MM.1S (cell line): ENCODE results near the gene SOAT1.

ENCODE experiments used
- DNase-seq: peaks from one replicate; pipeline ENCODE4 v3.0.0-alpha.2; 2015
- H2AFZ ChIP-seq: fragments of 300-600 bp; sonication (generic); 2 replicates; pipeline ENCODE4 v1.6.0; 2016; ENCODE audit warnings: antibody characterized with exemption, low read length
- H3F3A ChIP-seq: fragments of 300-600 bp; sonication (generic); 2 replicates; pipeline ENCODE4 v1.6.1; 2016; ENCODE audit warnings: mild to moderate bottlenecking, antibody characterized with exemption, low read length, moderate library complexity, mixed read lengths; ENCODE audit not compliant: insufficient read depth
- H3K27ac ChIP-seq: fragments of 300-600 bp; sonication (generic); 2 replicates; pipeline ENCODE4 v1.5.1; 2016; ENCODE audit warnings: mild to moderate bottlenecking, low read length
- H3K27me3 ChIP-seq: fragments of 300-600 bp; sonication (generic); replicated peaks from 2 replicates; pipeline ENCODE4 v1.6.0; 2016; ENCODE audit warnings: low read length; ENCODE audit not compliant: insufficient read depth
- H3K36me3 ChIP-seq: fragments of 300-600 bp; sonication (generic); replicated peaks from 2 replicates; pipeline ENCODE4 v1.6.1; 2016; ENCODE audit warnings: mild to moderate bottlenecking, low read length, mixed read lengths; ENCODE audit not compliant: insufficient read depth
- H3K4me1 ChIP-seq: fragments of 300-600 bp; sonication (generic); 2 replicates; pipeline ENCODE4 v1.6.1; 2016; ENCODE audit warnings: low read length, mixed read lengths
- H3K4me2 ChIP-seq: fragments of 300-600 bp; sonication (generic); 2 replicates; pipeline ENCODE4 v1.6.0; 2016; ENCODE audit warnings: low read depth, low read length
- H3K4me3 ChIP-seq: fragments of 300-600 bp; sonication (generic); 2 replicates; pipeline ENCODE4 v1.5.1; 2016; ENCODE audit warnings: low read length, mixed read lengths
- H3K79me2 ChIP-seq: fragments of 300-600 bp; sonication (generic); 2 replicates; pipeline ENCODE4 v1.6.1; 2016; ENCODE audit warnings: mixed run types, low read length, mixed read lengths
- H3K9ac ChIP-seq: fragments of 300-600 bp; sonication (generic); 2 replicates; pipeline ENCODE4 v1.6.1; 2016; ENCODE audit warnings: low read length, mixed read lengths
- H3K9me2 ChIP-seq: fragments of 300-600 bp; sonication (generic); replicated peaks from 2 replicates; pipeline ENCODE4 v1.6.1; 2016; ENCODE audit warnings: mild to moderate bottlenecking, low read length, mixed read lengths; ENCODE audit not compliant: insufficient read depth
- H3K9me3 ChIP-seq: fragments of 300-600 bp; sonication (generic); replicated peaks from 2 replicates; pipeline ENCODE4 v1.6.1; 2016; ENCODE audit warnings: mild to moderate bottlenecking, low read length, mixed read lengths; ENCODE audit not compliant: insufficient read depth
- H4K20me1 ChIP-seq: fragments of 300-600 bp; sonication (generic); 2 replicates; pipeline ENCODE4 v1.6.1; 2016; ENCODE audit warnings: mild to moderate bottlenecking, low read length, moderate library complexity, mixed read lengths; ENCODE audit not compliant: insufficient read depth
- EZH2 ChIP-seq: fragments of 300-600 bp; sonication (generic); optimal IDR thresholded peaks from 2 replicates; pipeline ENCODE3; 2017; ENCODE audit warnings: low read depth, mild to moderate bottlenecking, antibody characterized with exemption, low read length, mixed read lengths
- EZH2phosphoT487 ChIP-seq: fragments of 300-600 bp; sonication (generic); IDR thresholded peaks from 2 replicates; pipeline ENCODE4 v1.6.1; 2018; ENCODE audit warnings: antibody characterized with exemption, low read length
- TF ChIP-seq, protein P1 (sequence below): fragments of 300-600 bp; sonication (generic); IDR thresholded peaks from 2 replicates; pipeline ENCODE4 v1.5.1; 2016; ENCODE audit warnings: antibody characterized with exemption, low read length, mixed read lengths

SOAT1 gene

DNA sequence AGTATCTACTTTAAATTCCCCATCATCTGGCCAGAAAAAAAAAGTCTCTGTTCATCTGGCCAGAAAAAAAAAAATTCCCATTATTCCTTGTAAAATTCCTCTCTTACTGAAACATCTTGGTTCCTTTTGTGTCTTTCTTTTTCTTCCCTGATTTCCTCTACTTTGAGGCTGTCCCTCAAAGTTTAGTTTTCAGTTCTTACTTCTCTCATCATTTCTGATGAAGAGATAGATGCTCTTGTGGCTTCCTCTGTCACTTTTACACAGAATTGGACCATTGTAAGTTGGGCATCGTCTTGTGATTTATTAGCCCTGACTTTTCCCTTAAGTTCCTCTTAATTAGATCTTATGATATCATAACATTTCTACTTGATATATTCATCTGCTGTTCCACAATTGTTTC is 6.5 kb downstream of the SOAT1 start:
- Histone ChIP-seq H3K27me3 (no peaks in the 10 kb centered on the region), H4K20me1 (no peaks in the 10 kb centered on the region), H3K4me2 (no peak overlapping the region), H3K9me2 (no peaks in the 10 kb centered on the region), H3K4me1 (peaks cover 4% of the 10 kb centered on the region), H3K4me3 (no peak overlapping the region), H3K36me3 (no peaks in the 10 kb centered on the region), H3K79me2 (peaks cover 61% of the 10 kb centered on the region), H3K27ac (no peak overlapping the region), H2AFZ (no peak overlapping the region), H3K9ac (no peak overlapping the region), H3K9me3 (no peaks in the 10 kb centered on the region), H3F3A (no peaks in the 10 kb centered on the region)
- no peak for DNase-seq
- TF ChIP-seq, protein P1, sequence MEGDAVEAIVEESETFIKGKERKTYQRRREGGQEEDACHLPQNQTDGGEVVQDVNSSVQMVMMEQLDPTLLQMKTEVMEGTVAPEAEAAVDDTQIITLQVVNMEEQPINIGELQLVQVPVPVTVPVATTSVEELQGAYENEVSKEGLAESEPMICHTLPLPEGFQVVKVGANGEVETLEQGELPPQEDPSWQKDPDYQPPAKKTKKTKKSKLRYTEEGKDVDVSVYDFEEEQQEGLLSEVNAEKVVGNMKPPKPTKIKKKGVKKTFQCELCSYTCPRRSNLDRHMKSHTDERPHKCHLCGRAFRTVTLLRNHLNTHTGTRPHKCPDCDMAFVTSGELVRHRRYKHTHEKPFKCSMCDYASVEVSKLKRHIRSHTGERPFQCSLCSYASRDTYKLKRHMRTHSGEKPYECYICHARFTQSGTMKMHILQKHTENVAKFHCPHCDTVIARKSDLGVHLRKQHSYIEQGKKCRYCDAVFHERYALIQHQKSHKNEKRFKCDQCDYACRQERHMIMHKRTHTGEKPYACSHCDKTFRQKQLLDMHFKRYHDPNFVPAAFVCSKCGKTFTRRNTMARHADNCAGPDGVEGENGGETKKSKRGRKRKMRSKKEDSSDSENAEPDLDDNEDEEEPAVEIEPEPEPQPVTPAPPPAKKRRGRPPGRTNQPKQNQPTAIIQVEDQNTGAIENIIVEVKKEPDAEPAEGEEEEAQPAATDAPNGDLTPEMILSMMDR = no peak
- TF ChIP-seq EZH2 (no peak), EZH2phosphoT487 (no peak)

DNA sequence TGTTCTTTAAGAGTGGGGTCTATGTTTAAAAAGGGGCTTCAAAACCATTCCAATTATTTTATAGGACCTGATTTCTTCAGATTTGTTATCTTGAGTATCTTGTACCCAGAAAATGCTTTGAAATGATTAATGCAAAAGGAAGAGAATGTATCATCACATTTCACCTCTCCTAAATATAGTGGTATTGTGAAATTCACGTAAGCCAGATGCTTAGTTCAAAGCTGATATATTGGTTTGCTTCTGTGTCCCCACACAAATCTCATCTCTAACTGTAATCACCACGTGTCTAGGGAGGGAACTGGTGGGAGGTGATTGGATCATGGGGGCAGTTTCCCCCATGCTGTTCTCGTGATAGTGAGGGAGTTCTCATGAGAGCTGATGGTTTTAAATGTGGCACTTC is 8.5 kb downstream of the SOAT1 start:
- TF ChIP-seq, protein P1 = no peak
- TF ChIP-seq EZH2 = no peak
- no peak for TF ChIP-seq EZH2phosphoT487

GRCh38 chr1:179303200-179303785 is 9.7 kb downstream of the SOAT1 start:
- H3K4me3 ChIP-seq = no peak overlapping the region
- no peaks in the 10 kb centered on the region for H3K9me3 ChIP-seq
- no peaks in the 10 kb centered on the region for H3K9me2 ChIP-seq
- H3K27me3 ChIP-seq = no peaks in the 10 kb centered on the region
- no peak overlapping the region for H3K4me2 ChIP-seq
- H3K36me3 ChIP-seq = no peaks in the 10 kb centered on the region
- no peak for DNase-seq
- TF ChIP-seq EZH2phosphoT487 (no peak), EZH2 (no peak)
- TF ChIP-seq, protein P1 = no peak
- no peak overlapping the region for H3K27ac ChIP-seq
- H3K4me1 ChIP-seq = 0 out of 2 replicates have a peak, but pooled peaks cover 4% of the 10 kb centered on the region
- peaks cover 48% of the 10 kb centered on the region for H3K79me2 ChIP-seq
- H3K9ac ChIP-seq = no peak overlapping the region
- H2AFZ ChIP-seq = no peak overlapping the region
- H4K20me1 ChIP-seq = no peaks in the 10 kb centered on the region
- H3F3A ChIP-seq = no peaks in the 10 kb centered on the region

More for the DNA sequence above, 8.5 kb downstream of the SOAT1 start:
- no peaks in the 10 kb centered on the region for H3K36me3 ChIP-seq
- no peak for DNase-seq
- 0 out of 2 replicates have a peak, but pooled peaks cover 4% of the 10 kb centered on the region for H3K4me1 ChIP-seq
- H3F3A ChIP-seq = no peaks in the 10 kb centered on the region
- H3K4me3 ChIP-seq = no peak overlapping the region
- no peak overlapping the region for H3K27ac ChIP-seq
- no peak overlapping the region for H3K4me2 ChIP-seq
- H2AFZ ChIP-seq = no peak overlapping the region
- H4K20me1 ChIP-seq = no peaks in the 10 kb centered on the region
- H3K79me2 ChIP-seq = peaks cover 50% of the 10 kb centered on the region
- no peaks in the 10 kb centered on the region for H3K27me3 ChIP-seq
- H3K9me2 ChIP-seq = no peaks in the 10 kb centered on the region
- no peak overlapping the region for H3K9ac ChIP-seq
- H3K9me3 ChIP-seq = no peaks in the 10 kb centered on the region
